Neural progenitor cell (in vitro differentiated cells): ENCODE results near the gene UGT1A8. TPM values are rescaled to one million over a fixed set of nuclear protein-coding genes. Genes with fewer than 3 reads are reported as not detected.

ENCODE experiments used
- DNase-seq: peaks from one replicate; pipeline ENCODE4 v3.0.0-alpha.2; 2016; ENCODE audit warnings: low spot score
- H2AFZ ChIP-seq: fragments of 200-600 bp; sonication (generic); replicated peaks from 2 replicates; pipeline ENCODE4 v1.6.1; 2016; ENCODE audit warnings: antibody characterized with exemption
- H3F3A ChIP-seq: fragments of 200-600 bp; sonication (generic); 2 replicates; pipeline ENCODE4 v1.6.1; 2016; ENCODE audit warnings: antibody characterized with exemption, low read depth
- H3K27ac ChIP-seq: fragments of 200-600 bp; sonication (generic); 2 replicates; pipeline ENCODE4 v1.5.1; 2016; ENCODE audit warnings: mild to moderate bottlenecking
- H3K27me3 ChIP-seq: fragments of 200-600 bp; sonication (generic); 2 replicates; pipeline ENCODE4 v1.6.1; 2016; ENCODE audit warnings: mild to moderate bottlenecking, moderate library complexity
- H3K36me3 ChIP-seq: fragments of 200-600 bp; sonication (generic); 2 replicates; pipeline ENCODE4 v1.5.1; 2016
- H3K4me1 ChIP-seq: fragments of 200-600 bp; sonication (generic); 2 replicates; pipeline ENCODE4 v1.6.1; 2016; ENCODE audit warnings: mixed run types
- H3K4me2 ChIP-seq: fragments of 200-600 bp; sonication (generic); 2 replicates; pipeline ENCODE4 v1.6.1; 2016
- H3K4me3 ChIP-seq: fragments of 200-600 bp; sonication (generic); 2 replicates; pipeline ENCODE4 v1.5.1; 2016
- H3K79me2 ChIP-seq: fragments of 200-600 bp; sonication (generic); 2 replicates; pipeline ENCODE4 v1.6.1; 2016; ENCODE audit warnings: low read depth
- H3K9ac ChIP-seq: fragments of 200-600 bp; sonication (generic); 2 replicates; pipeline ENCODE4 v1.6.1; 2016
- H3K9me3 ChIP-seq: fragments of 200-600 bp; sonication (generic); 2 replicates; pipeline ENCODE4 v1.5.1; 2016; ENCODE audit warnings: low read depth
- H4K20me1 ChIP-seq: fragments of 200-600 bp; sonication (generic); 2 replicates; pipeline ENCODE4 v1.6.1; 2016; ENCODE audit warnings: low read depth
- H3K27ac Mint-ChIP-seq: 3 replicates; pipeline ENCODE4 v1.8.0; 2021; ENCODE audit warnings: mixed read lengths
- H3K27me3 Mint-ChIP-seq: 2 replicates; pipeline ENCODE4 v1.8.0; 2022; ENCODE audit warnings: low read depth, mild to moderate bottlenecking, inconsistent platforms, moderate library complexity, mixed read lengths; ENCODE audit not compliant: insufficient read depth
- H3K36me3 Mint-ChIP-seq: 3 replicates; pipeline ENCODE4 v1.8.0; 2021; ENCODE audit warnings: mixed read lengths
- H3K4me1 Mint-ChIP-seq: 3 replicates; pipeline ENCODE4 v1.8.0; 2021; ENCODE audit warnings: mixed read lengths
- H3K4me3 Mint-ChIP-seq: 3 replicates; pipeline ENCODE4 v1.8.0; 2021; ENCODE audit warnings: mild to moderate bottlenecking, moderate library complexity, mixed read lengths
- H3K9me3 Mint-ChIP-seq: 3 replicates; pipeline ENCODE4 v1.8.0; 2020; ENCODE audit warnings: mixed read lengths
- CTCF ChIP-seq: fragments of 200-600 bp; sonication (generic); IDR thresholded peaks from 2 replicates; pipeline ENCODE4 v1.5.1; 2017; ENCODE audit warnings: antibody characterized with exemption, mild to moderate bottlenecking
- EZH2 ChIP-seq: fragments of 200-600 bp; sonication (generic); IDR thresholded peaks from 2 replicates; pipeline ENCODE4 v1.6.1; 2017; ENCODE audit warnings: antibody characterized with exemption, mild to moderate bottlenecking, moderate library complexity
- EZH2phosphoT487 ChIP-seq: fragments of 200-600 bp; sonication (generic); IDR thresholded peaks from 2 replicates; pipeline ENCODE4 v1.6.1; 2017; ENCODE audit warnings: antibody characterized with exemption
- total RNA-seq: library from RNA; depleted of rRNA; stranded (reverse); fragments of >200 nt; gene quantifications from 2 replicates; pipeline ENCODE4 v1.2.3, GENCODE V29; 2015; ENCODE audit warnings: low replicate concordance

The UGT1A8 gene
- total RNA-seq, 1 donor from 2014 or later, result not detected

GRCh38 chr2:233674314-233674713 lies 56.9 kb downstream of the UGT1A8 start:
- DNase-seq, result no peak
- Mint-ChIP-seq H3K4me3 (no peak overlapping the region), H3K9me3 (no peaks in the 10 kb centered on the region), H3K27ac (no peak overlapping the region), H3K4me1 (no peaks in the 10 kb centered on the region), H3K36me3 (no peaks in the 10 kb centered on the region), H3K27me3 (peaks cover 2% of the 10 kb centered on the region)
- no peak for TF ChIP-seq EZH2phosphoT487
- no peak for TF ChIP-seq EZH2
- no peak for TF ChIP-seq CTCF
- Histone ChIP-seq H3K9me3 (no peaks in the 10 kb centered on the region), H3K27me3 (no peaks in the 10 kb centered on the region), H4K20me1 (no peaks in the 10 kb centered on the region), H3F3A (no peaks in the 10 kb centered on the region), H3K4me1 (no peaks in the 10 kb centered on the region), H3K27ac (no peak overlapping the region), H2AFZ (no peak overlapping the region), H3K79me2 (no peaks in the 10 kb centered on the region), H3K36me3 (no peaks in the 10 kb centered on the region), H3K4me3 (no peak overlapping the region), H3K9ac (no peak overlapping the region), H3K4me2 (no peak overlapping the region)

GRCh38 chr2:233674995-233675394 lies 57.6 kb downstream of the UGT1A8 start:
- Mint-ChIP-seq H3K27ac (peak overlapping the region; percentile 2), H3K4me3 (no peak overlapping the region)
- DNase-seq, result no peak

GRCh38 chr2:233676046-233676445 lies 58.6 kb downstream of the UGT1A8 start:
- Histone ChIP-seq H3K79me2 (no peaks in the 10 kb centered on the region), H3K4me2 (no peak overlapping the region), H2AFZ (no peak overlapping the region), H3K27me3 (no peaks in the 10 kb centered on the region), H4K20me1 (no peaks in the 10 kb centered on the region), H3F3A (no peaks in the 10 kb centered on the region), H3K4me3 (no peak overlapping the region), H3K9ac (no peak overlapping the region), H3K9me3 (no peaks in the 10 kb centered on the region), H3K27ac (no peak overlapping the region), H3K36me3 (no peaks in the 10 kb centered on the region), H3K4me1 (no peaks in the 10 kb centered on the region)
- no peak overlapping the region for H3K27ac Mint-ChIP-seq
- H3K9me3 Mint-ChIP-seq, result no peaks in the 10 kb centered on the region
- TF ChIP-seq CTCF (no peak), EZH2 (no peak)
- H3K36me3 Mint-ChIP-seq, result no peaks in the 10 kb centered on the region
- H3K27me3 Mint-ChIP-seq, result peaks cover 2% of the 10 kb centered on the region
- H3K4me1 Mint-ChIP-seq, result no peaks in the 10 kb centered on the region
- no peak for DNase-seq
- no peak overlapping the region for H3K4me3 Mint-ChIP-seq

More at GRCh38 chr2:233674995-233675394, 57.6 kb downstream of the UGT1A8 start:
- H3K9ac ChIP-seq, result no peak overlapping the region
- H3K4me1 ChIP-seq, result no peaks in the 10 kb centered on the region
- Mint-ChIP-seq H3K36me3 (no peaks in the 10 kb centered on the region), H3K4me1 (no peaks in the 10 kb centered on the region), H3K9me3 (no peaks in the 10 kb centered on the region), H3K27me3 (peaks cover 2% of the 10 kb centered on the region)
- no peak overlapping the region for H3K27ac ChIP-seq
- H3K4me3 ChIP-seq, result no peak overlapping the region
- H3F3A ChIP-seq, result no peaks in the 10 kb centered on the region
- no peaks in the 10 kb centered on the region for H3K9me3 ChIP-seq
- H2AFZ ChIP-seq, result no peak overlapping the region
- no peaks in the 10 kb centered on the region for H3K36me3 ChIP-seq
- no peaks in the 10 kb centered on the region for H3K27me3 ChIP-seq
- H4K20me1 ChIP-seq, result no peaks in the 10 kb centered on the region
- peak; percentile 21 for TF ChIP-seq CTCF
- no peak for TF ChIP-seq EZH2phosphoT487
- H3K79me2 ChIP-seq, result no peaks in the 10 kb centered on the region
- no peak overlapping the region for H3K4me2 ChIP-seq

GRCh38 chr2:233679196-233679595 lies 61.8 kb downstream of the UGT1A8 start:
- H4K20me1 ChIP-seq, result no peaks in the 10 kb centered on the region
- no peak overlapping the region for H2AFZ ChIP-seq
- H3K9me3 ChIP-seq, result no peaks in the 10 kb centered on the region
- DNase-seq, result no peak
- no peaks in the 10 kb centered on the region for H3K36me3 ChIP-seq
- no peaks in the 10 kb centered on the region for H3K4me1 ChIP-seq
- no peaks in the 10 kb centered on the region for H3F3A ChIP-seq
- no peak overlapping the region for H3K27ac Mint-ChIP-seq
- TF ChIP-seq EZH2phosphoT487 (no peak), EZH2 (no peak), CTCF (no peak)
- H3K79me2 ChIP-seq, result no peaks in the 10 kb centered on the region
- no peaks in the 10 kb centered on the region for H3K27me3 ChIP-seq
- no peak overlapping the region for H3K4me2 ChIP-seq
- H3K4me3 ChIP-seq, result no peak overlapping the region
- no peak overlapping the region for H3K27ac ChIP-seq
- H3K27me3 Mint-ChIP-seq, result no peaks in the 10 kb centered on the region
- no peak overlapping the region for H3K4me3 Mint-ChIP-seq
- H3K4me1 Mint-ChIP-seq, result no peaks in the 10 kb centered on the region
- H3K36me3 Mint-ChIP-seq, result no peaks in the 10 kb centered on the region
- no peak overlapping the region for H3K9ac ChIP-seq
- H3K9me3 Mint-ChIP-seq, result no peaks in the 10 kb centered on the region
